IPS-NIHi7 (cell line): Measurements from ENCODE around the gene ATG101.

Experiments used
- DNase-seq: peaks from one replicate; pipeline ENCODE4 v3.0.0; 2012; ENCODE audit warnings: mixed read lengths; ENCODE audit errors: extremely low spot score

Gene ATG101

DNA sequence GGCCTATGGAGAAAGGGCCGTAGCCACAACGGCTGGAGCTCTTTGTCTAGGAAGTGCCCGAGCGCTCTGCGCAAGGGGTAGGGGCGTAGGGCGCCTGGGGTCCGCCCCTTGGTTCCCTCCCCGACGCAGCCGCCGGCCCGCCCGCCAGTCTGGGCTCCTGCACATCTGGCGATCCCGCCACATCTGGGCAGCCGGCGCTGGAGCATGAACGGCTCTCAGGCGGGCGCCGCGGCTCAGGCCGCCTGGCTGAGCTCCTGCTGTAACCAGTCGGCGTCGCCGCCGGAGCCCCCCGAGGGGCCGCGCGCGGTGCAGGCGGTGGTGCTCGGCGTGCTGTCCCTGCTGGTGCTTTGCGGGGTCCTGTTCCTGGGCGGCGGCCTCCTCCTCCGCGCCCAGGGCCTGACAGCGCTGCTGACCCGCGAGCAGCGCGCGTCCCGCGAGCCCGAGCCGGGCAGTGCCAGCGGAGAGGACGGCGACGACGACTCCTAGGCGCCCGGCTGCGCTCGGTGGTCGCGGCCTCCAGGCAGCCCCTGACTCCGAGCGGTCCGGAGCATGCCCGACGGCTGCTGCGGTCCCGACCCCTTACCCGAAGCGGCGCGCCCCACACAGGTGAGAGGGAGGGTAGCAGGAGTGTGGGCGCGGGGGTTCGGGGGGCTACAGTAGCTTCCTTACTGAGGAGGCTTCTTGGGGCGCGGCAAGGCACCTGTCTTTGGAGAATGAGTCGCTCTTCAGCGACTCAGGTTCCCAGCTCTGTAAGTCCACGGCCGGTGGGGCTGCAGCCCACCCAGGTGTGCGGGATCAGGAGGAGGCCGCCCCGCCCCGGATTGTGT, 10.0 kb downstream of the ATG101 start, which contains the start of gene SMIM41:
SMIM41 (plus strand) TSS at position 129 of the 827 bp plus-strand sequence; CDS start at position 205, 76 bp downstream.
- no peak for DNase-seq

DNA sequence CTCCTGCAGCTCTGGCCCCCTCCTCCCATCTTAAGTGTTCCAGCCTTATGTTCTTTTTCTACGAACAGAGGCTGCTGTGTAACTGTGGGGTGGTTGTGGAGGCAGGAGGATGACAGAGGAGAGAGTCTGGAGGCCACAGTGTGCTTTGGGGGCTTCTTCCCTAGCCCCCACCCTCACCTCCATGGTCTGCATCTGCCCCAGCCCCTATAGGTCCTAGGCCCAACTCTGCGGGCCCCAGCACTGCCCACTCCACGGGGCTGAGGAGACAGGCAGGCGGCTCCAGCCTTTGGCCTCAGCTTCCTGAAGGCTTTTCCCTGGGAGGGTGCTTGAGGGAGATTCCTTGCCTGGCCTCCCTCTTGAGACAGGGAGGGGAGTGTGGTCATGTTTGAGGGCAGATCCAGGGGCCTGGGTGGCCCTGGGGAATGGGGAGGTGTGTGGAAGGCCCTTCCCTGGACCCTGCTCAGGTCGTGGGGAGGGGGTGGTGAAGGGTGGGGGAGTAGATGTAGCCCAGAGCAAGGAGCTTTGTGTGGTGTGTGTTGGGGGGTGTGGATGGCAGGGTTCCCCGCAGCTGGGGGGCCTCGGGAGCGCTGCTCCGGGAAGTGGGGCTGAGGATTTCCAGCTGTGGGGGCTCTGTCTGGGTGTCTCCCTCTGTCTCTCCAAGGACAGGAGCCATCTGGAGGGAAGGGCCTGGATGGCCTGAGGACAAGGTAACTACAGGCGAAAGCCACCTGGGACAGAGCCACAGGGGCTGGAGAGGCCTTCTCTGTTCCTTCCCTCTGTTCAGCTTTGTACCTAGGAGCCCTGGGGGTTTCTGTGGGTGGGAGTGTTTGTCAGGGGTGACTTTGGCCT, 10.8 kb downstream of the ATG101 start:
- DNase-seq: no peak

DNA sequence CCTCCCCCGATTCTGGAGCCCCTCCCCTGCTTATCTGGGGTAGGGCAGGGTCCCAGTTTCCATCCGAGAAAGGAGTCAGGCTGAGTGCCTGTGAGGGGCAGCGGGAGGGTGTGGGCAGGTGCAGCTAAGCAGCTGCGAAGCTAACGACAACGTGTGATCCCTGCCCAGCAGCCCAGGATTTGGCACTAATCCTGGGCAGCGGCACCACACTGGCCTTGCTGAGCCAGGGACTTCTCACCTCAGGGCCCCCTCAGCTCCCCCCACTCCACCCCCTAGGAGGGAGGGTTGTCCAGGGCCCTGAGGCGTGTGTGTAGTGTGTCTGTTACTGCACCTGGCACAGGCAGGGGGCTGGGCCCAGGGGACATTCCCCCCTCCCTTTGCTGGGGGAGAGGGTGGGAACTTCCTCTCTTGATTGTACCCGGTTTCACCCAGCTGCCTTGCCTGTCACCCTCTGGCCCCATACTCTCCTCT, 11.5 kb downstream of the ATG101 start:
- DNase-seq: no peak

DNA sequence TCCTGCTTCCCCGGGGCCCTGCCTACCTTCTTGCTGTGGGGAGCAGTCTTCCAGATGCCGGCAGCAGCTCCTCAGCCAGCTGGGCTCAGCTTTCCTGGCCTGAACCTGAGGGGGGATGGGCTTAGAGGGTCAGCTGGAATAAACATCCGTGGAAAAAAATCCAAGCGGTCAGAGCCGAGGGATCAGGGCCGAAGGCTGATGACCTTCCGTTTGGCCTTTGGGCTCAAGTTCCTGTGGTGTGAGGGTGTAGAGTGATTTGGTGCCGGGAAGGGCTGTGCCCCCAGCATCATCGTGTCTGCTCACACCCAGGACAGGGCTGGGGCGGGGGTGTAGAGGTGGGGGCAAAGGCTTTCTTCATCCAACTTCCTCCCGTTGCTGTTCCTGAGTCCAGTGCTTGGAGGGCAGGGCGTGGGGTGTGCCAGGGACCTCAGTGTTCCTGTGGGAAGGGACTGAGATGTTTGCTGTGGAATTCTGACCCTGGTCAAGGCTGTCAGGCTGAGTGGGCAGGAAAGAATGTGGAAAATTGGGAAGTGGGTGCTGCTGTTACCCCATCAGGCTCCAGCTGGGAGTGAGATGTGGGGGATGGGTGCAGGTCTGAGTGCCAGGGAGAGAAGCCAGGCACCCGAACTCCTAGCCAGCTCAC, 12.4 kb downstream of the ATG101 start:
- DNase-seq: no peak

DNA sequence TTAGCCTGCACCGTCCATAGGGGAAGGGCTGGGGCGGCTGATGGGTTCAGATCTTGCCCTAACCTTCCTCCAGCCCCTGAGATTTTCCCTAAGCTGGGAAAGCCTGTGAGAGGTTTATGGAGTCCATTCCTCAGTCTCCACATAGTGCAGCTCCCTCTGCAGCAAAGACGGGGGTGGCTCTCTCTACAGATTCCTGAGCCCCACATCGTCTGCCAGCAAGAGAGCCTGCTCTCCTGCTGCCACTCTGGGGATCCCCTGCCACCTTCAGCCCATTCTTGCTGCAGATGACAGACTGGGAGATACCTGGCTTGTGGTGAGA, 12.8 kb downstream of the ATG101 start:
- no peak for DNase-seq

DNA sequence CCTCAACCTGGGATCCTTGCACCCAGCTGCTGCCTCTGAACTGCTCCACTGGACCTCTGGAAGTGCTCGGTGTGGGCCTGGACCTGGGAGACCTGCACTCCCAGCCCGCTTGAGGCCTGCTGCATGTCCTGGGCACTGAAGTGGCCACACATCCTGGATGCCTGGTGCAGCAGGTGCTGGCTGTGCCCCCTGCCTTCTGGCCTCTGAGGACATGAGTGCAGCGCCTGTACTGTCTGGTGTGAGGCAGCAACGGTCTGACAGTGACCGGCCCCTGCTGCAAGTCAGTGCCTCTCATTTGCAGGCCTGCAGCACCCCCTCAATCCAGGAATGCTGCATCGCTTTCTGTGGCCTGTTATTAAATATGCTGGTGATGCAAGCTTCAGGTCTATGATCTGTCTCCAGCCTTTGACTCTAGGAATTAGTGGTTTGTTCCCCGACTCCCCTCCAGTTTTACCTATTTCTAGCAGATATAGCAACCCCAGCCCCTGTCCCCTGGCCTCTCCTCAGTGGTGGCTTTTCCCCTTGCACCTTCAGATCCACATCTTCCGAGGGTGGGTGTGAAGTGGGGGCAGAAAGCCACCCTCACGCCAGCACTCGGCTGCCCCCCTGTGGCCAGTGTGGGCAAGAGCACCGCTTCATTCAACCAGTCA, 13.3 kb downstream of the ATG101 start:
- peak; percentile 90 for DNase-seq

DNA sequence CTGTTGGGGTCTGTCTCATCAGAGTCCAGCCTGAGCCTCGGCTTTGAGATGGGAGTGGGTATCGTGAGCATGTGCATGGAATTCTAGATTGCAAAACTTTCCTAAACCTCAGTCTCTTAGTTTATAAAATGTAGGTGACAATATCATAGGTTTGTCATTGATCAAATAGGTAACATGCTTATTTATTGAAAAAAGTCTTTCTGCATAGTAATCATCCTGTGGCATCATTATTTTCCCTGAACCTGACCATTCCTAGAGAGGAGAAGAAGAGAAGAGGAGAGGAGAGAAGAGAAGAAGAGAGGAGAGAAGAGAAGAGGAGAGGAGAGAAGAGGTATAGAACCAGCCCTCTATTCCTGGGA, 13.8 kb downstream of the ATG101 start:
- no peak for DNase-seq

DNA sequence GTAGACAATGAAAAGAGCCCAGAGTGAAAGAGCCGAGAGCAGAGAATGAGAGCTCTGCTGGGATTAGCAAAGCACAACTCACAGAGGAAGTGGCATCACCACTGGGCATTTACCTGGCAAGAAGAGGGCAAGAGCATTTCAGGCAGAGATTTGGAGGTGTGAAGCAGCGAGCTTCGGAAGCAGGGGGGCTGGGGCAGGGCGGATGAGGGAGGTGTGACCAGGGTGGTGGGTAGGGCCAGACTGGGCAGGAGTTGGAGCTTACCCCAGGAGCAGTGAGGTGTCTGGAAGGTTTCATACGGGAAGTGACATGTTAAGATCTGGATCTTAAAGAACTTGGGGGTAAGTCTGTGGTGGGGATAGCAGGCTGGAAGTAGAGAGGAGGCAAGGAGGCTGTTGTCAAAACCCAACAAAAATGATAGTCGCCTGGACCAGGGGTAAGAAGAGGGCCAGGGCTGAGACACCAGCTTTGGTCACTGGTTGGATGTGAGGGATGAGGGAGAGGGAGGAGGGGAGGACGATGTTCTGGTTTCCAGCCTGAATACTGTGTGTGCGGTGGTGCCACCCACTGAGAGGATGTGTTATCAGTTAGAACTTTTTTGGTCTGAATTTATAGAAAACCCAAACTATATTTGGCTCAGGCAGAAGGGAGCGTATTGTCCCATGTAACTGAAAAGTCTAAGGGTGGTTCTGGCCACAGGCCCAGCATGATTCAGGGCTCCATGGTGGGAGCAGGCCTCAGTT, 14.9 kb downstream of the ATG101 start:
- no peak for DNase-seq

DNA sequence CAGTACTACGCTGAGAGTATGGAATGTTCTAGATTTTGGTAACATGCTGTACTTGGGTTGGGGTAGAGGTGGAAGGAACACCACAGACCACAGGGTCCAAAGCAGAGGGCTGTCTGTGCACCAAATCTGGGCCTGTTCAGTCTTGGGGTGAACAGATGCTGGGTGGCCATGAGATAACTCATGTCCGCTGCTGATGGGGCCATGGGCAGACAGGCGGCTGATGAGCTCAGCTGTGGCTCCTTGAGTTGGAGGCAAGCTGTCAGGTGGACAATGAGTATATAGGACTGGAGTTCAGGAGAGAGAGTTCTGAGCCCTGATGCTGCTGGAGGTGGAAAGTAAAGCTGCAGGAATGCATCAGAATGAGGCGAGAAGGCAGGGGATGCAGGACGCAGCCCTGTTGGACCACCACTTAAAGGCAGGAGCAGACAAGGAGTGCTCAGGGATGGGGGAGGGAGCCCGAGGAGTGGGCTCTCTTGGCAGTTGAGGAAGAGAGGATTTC, 16.0 kb downstream of the ATG101 start:
- DNase-seq: peak; percentile 4

DNA sequence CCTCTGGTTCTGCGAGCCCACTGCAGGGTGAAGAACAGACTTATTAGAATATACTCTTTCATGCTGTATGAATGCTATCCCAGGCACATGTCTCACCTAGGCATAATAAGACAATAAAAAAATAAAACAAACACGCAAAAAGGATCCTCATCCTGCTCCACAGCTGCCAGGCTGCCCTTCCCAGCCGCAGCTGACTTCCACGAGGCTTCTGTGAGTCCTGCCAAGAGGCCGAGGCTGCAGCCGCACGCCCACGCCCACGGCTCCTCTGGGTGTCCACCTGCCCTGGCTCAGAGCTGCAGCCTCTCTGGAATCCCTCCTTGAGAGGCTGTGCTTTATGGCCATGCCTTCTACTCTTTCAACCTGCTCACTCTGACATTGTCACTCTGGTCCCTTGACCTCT, 16.6 kb downstream of the ATG101 start:
- peak; percentile 5 for DNase-seq

DNA sequence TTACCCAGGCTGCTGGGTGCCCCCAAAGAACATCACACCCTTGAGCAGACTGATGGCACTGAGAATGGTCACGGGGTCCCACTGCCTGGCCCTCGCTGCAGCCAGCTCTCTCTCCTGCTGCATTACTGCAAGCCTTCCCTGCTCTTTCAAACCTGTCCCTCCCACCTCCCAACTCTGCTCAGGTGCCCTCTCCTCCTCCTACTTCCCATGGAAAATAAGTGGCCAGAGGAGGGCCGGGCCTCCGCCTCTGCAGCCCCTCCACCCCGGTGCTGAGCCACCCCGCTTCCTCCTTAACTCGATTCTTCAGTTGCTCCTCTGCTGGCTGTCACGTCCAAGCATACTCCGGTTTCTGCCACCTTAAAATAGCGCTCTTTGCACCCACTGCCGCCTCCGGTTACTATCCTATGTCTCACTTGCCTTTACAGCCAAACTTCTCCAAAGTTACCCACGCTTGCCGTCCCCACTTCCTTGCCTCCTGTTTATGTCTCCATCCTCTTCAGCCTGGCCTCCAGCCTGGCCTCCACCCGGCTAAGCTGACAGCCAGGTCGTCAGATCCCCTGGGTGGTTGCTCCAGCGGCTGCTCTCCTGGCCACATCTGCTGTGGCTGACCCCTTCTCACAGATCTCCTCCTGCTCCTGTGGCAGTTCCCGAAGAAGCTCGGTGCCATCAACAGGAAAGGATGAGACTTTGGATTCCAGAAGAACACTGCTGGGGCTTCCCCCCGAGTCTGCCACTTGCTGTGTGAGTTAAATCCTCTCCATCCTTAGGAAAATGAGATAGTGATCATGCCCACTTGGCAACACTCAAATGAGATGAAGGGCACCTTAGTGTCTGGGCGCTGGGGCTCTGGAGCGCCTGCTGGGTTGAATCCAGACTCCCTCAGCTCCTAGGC, 17.4 kb downstream of the ATG101 start:
- peak; percentile 15 for DNase-seq

DNA sequence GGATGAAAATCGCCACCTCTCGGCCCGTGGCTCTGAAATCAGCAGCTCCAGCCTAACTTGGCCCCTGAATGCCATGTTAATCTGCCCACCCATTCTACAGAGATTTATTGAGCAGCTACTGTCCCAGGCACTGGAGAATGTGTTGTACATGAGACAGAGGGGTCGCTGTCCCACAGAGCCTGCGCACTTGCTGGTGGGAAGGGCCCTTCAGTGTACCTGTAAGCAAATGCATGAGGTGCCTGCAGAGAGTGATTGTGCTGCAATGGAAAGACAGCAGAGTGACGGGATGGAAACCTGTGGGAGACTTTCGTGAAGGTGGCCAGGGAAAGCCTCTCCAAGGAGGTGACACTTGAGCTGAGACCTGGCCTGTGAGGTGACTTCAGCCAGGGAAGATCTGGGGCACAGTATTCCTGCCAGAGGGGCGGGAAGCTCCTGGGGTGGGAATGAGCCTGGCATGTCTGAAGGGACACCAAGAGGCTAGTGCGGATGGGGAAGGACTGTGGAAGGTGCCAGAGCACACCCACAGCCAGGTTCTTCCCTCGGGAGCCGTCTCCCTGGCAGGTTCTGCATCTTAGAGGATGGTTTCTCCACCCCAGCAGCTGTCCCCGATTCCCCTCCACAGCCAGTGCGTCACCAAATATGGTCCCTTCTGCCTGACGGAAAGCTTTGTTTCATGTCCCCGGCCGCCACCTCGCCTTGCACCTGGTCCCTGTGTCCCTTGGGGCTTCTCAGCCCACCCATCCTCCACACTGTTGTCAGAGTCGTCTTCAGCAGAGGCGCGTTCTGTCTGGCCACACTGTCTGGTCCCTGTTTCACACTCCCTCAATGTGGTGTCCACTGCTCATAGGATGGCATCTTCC, 18.4 kb downstream of the ATG101 start:
- DNase-seq: peak; percentile 9

DNA sequence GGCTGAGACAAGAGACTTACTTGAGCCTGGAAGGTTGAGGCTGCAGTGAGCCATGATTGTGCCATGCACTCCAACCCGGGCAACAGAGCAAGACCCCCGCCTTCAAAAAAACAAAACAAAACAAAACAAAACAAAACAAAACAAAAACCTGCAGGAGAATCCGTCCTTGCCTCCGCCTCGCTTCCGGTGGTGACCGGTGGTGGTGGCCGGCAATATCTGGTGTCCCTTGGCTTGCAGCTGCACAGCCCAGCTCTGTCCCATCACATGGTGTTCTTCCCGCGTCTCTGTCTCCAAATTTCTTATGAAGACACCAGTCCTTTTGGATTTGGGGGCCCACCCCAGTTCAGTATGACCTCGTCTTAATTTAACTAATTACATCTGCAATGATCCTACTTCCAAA, 19.7 kb downstream of the ATG101 start:
- no peak for DNase-seq

DNA sequence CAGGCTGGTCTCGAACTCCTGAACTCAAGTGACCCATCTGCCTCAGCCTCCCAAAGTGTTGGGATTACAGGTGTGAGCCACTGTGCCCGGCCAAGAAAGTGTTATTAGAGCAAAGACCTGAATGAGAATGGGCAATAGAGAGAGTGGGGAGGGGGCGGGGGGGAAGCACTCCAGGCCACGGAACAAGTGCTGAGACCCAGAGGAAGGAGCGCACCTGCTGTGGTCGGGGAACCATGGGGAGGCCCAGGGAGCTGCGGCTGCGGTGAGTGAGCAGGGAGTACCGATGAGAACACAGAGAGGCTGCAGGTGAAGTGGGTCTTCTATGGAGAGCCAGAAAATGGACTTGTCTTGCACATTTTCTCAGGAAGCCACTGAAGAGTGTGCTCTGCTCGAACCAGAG, 20.5 kb downstream of the ATG101 start:
- peak; percentile 6 for DNase-seq

DNA sequence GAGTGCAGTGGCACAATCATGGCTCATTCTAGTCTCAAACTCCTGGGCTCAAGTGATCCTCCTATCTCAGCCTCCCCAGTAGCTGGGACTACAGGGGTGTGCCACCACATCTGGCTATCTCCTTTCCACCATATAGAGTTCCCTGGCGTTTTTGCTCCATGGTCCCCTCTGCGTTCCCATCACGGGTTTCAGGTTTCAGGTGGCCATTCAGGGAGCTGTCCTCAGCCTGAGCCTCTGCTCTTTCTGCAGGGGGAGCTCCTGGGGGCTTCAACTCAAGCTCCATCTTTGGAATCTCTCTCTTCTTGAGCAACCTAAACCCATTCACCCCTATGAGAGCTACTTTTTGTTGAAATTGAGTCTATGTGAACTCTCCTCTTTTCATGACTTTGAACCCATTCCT, 21.3 kb downstream of the ATG101 start:
- DNase-seq: peak; percentile 42

DNA sequence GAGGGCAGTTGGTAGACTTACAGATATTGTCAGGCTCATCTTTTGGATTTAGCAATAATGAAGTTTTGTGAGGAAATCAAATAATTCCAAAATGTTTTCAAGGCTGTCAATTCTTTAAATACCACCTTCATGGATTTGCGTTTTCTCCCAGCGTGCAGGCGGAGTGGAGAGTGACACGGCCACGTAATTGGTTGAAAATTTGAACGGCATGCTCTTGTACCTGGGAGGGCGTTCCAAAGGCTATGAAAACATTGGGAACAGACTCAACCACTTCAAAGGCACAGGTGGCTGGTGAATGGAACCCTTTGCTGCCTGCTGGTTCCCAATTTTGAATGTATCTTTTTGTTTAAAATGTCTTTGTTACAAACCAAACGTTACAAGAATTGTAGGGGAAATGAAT, 22.1 kb downstream of the ATG101 start:
- peak; percentile 9 for DNase-seq

DNA sequence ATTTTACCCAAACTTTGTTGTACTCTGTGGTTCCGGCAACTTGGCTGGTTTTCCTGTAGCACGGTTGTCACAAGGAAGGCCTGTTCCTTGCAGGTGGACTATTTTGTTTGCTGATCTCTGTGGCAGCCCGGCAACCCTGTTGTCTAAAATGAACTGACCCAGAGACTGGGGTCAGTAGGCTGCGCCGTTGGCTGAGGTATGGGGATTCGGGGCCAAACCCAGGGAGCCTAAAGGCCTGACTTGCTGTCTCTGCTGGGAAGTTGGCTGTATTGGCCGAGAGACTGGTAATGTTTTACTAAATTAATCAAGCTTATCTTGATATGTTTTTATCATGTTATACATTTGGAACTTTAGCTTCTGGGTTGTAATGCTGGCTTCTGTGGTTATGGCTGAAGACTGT, 23.6 kb downstream of the ATG101 start:
- peak; percentile 10 for DNase-seq

DNA sequence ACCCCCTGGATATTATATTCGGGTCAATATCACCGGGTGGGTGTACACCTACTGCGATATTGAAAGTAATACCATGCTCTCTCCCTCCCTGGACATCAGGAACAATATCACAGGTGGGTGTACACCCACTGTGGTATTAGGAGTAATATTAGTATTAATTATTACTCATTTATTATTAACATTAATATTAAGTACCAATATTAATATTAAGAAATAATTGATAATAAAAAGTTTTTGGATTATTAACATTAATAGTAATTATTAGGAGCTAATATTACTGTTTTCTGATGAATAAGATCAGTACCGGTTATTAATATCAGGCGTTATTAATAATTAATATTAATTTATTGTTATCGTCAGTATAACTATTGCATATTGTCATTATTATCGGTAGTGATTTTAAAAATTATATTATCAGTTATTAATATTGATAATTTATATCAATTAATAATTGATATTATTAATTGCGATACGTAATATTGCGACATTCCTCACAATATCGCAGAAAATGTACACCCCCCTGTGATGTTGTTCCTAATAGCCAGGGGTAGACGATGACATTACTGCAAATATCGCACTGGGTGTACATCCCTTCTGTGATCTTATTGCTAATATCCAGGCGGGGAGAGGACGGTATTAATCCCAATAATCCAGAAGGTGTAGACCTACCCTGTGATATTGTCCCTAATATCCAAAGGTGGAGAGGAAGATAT, 26.7 kb downstream of the ATG101 start:
- DNase-seq: no peak
